ENCODE measurements around the gene CELSR1. TPM values are rescaled to one million over a fixed set of nuclear protein-coding genes. Genes with fewer than 3 reads are reported as not detected.

Gene CELSR1
- total RNA-seq, 1 donor from 2014 or later, result 27.9 TPM

DNA sequence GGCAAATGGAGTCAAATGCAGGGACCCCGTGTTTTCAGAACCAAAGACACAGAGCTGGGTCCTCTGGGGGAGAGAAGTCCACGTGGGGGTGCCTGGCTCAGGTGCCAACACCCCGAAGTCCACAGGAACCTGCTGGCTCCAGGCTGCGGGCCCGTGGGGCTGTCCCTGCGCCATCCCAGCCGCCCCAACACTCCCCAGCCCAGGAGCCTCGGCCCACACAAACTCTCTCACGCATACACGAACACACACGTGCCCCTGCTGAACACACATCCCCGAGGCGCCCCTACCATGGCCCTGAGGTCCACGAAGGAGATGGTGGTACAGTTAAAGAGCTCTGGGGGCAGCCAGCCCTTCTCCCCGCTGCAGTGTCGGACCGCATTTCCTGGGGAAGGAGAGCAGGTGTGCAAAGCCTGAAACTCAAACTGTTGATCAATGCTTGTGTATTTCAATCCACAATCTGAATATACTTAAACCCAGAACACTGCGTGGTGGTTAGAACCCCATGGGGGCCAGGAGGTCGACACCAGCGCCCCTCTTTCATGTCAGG is 147.2 kb downstream of the CELSR1 start:
- H3K27ac Mint-ChIP-seq (ENCODE audit: unreplicated experiment), result peak overlapping the region; percentile 96
- TF ChIP-seq, protein P1, sequence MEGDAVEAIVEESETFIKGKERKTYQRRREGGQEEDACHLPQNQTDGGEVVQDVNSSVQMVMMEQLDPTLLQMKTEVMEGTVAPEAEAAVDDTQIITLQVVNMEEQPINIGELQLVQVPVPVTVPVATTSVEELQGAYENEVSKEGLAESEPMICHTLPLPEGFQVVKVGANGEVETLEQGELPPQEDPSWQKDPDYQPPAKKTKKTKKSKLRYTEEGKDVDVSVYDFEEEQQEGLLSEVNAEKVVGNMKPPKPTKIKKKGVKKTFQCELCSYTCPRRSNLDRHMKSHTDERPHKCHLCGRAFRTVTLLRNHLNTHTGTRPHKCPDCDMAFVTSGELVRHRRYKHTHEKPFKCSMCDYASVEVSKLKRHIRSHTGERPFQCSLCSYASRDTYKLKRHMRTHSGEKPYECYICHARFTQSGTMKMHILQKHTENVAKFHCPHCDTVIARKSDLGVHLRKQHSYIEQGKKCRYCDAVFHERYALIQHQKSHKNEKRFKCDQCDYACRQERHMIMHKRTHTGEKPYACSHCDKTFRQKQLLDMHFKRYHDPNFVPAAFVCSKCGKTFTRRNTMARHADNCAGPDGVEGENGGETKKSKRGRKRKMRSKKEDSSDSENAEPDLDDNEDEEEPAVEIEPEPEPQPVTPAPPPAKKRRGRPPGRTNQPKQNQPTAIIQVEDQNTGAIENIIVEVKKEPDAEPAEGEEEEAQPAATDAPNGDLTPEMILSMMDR (IDR thresholded peaks at IDR 0.05), result no peak
- peaks cover 4% of the 10 kb centered on the region for H3K36me3 Mint-ChIP-seq (ENCODE audit: low read depth)
- H3K9me3 Mint-ChIP-seq (ENCODE audit: low read depth), result no peaks in the 10 kb centered on the region
- H3K27me3 Mint-ChIP-seq (ENCODE audit: low read depth), result no peaks in the 10 kb centered on the region
- peak overlapping the region; percentile 64 for H3K4me3 Mint-ChIP-seq (ENCODE audit: unreplicated experiment)
- DNase-seq (ENCODE audit: low spot score), result peak; percentile 83
- H3K4me1 Mint-ChIP-seq (ENCODE audit: low read depth), result peaks cover 17% of the 10 kb centered on the region

DNA sequence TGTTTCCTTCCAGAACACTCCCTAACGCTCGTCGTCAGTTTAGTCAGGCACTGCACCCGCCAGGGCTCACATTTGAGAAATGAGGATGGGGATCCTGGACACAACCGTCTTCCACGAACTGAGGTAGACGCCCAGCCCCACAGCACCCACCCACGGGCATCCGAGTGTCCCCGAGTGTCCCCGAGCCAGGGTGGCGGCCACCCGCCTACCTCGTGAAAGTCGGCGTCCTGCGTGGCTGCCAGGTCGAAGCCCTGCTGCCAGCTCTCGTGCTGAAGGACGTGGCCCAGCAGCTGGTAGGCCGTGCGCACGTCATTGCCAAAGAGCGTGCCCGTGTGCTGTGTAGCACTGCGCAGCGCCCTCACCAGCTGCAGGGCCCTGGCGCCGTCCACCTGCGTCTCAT is 148.3 kb downstream of the CELSR1 start:
- Mint-ChIP-seq H3K27ac (ENCODE audit: unreplicated experiment) (no peak overlapping the region), H3K27me3 (ENCODE audit: low read depth) (no peaks in the 10 kb centered on the region), H3K4me1 (ENCODE audit: low read depth) (peaks cover 17% of the 10 kb centered on the region), H3K4me3 (ENCODE audit: unreplicated experiment) (no peak overlapping the region), H3K9me3 (ENCODE audit: low read depth) (no peaks in the 10 kb centered on the region), H3K36me3 (ENCODE audit: low read depth) (peaks cover 4% of the 10 kb centered on the region)
- DNase-seq (ENCODE audit: low spot score), result peak; percentile 91
- TF ChIP-seq, protein P1 (IDR thresholded peaks at IDR 0.05), result no peak

DNA sequence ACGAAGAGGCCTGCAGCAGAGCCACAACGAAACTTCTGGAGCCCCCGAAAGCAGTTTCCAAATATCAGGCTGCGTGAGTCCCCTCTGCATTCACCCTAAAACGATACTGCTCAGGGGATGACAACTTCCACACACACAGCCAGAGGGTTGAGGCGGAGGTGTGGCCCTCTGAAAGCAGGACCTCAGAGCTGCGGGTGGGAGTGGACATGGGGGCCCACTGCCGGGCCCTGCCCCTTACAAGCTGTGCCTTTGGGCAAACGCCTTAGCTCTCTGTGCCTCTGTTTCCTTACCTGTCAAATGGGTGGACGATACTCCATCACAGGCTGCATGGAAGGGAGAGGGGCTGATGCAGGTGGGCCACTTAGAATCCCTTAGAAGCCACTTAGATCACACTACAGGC is 148.8 kb downstream of the CELSR1 start:
- peak; percentile 59 for DNase-seq (ENCODE audit: low spot score)
- no peak overlapping the region for H3K4me3 Mint-ChIP-seq (ENCODE audit: unreplicated experiment)
- no peak overlapping the region for H3K27ac Mint-ChIP-seq (ENCODE audit: unreplicated experiment)
- H3K4me1 Mint-ChIP-seq (ENCODE audit: low read depth), result peaks cover 17% of the 10 kb centered on the region
- H3K9me3 Mint-ChIP-seq (ENCODE audit: low read depth), result no peaks in the 10 kb centered on the region
- H3K27me3 Mint-ChIP-seq (ENCODE audit: low read depth), result no peaks in the 10 kb centered on the region
- H3K36me3 Mint-ChIP-seq (ENCODE audit: low read depth), result peaks cover 2% of the 10 kb centered on the region
- TF ChIP-seq, protein P1 (IDR thresholded peaks at IDR 0.05), result no peak

DNA sequence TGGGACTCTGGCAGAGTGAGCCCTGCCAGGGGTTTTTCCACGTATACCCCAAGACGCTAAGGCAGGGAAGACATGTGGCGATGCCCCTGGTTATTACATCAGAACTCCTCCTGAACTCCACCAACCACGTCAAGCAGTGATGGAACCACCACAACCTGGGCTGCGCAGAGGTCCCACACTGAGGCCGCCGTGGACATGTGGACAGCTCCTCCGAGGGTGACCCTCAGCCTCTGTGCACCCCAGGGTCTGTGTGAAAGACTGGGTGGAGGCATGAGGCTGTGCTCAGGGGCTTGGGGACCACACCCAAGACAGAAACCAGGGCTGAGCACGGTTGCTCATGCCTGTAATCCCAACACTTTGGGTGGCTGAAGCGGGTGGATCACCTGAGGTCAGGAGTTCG is 149.7 kb downstream of the CELSR1 start:
- H3K27me3 Mint-ChIP-seq (ENCODE audit: low read depth), result no peaks in the 10 kb centered on the region
- TF ChIP-seq, protein P1 (IDR thresholded peaks at IDR 0.05), result no peak
- no peak overlapping the region for H3K4me3 Mint-ChIP-seq (ENCODE audit: unreplicated experiment)
- H3K36me3 Mint-ChIP-seq (ENCODE audit: low read depth), result peaks cover 5% of the 10 kb centered on the region
- no peaks in the 10 kb centered on the region for H3K9me3 Mint-ChIP-seq (ENCODE audit: low read depth)
- peaks cover 17% of the 10 kb centered on the region for H3K4me1 Mint-ChIP-seq (ENCODE audit: low read depth)
- no peak overlapping the region for H3K27ac Mint-ChIP-seq (ENCODE audit: unreplicated experiment)
- peak; percentile 72 for DNase-seq (ENCODE audit: low spot score)

DNA sequence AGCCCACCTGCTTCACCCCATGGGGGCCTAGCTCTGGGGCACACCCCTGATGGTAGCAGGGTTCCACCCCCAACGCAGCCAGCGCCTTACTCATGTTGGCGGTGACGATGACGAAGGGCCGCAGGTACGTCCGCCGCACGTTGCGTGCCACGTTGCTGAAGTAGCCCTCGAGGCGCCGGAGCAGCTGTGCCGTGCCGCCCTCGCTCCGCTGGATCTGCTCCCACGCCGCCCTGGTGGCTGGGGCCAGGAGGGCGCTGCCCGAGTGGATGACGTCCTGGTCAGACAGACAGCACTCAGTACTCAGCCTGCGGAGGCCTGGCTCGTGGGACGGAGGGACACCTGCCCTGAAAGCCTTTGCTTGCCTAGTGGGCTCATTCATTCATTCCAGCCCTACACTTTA is 151.1 kb downstream of the CELSR1 start:
- Mint-ChIP-seq H3K36me3 (ENCODE audit: low read depth) (peaks cover 9% of the 10 kb centered on the region), H3K4me1 (ENCODE audit: low read depth) (peaks cover 15% of the 10 kb centered on the region), H3K9me3 (ENCODE audit: low read depth) (no peaks in the 10 kb centered on the region), H3K27ac (ENCODE audit: unreplicated experiment) (no peak overlapping the region), H3K27me3 (ENCODE audit: low read depth) (no peaks in the 10 kb centered on the region), H3K4me3 (ENCODE audit: unreplicated experiment) (no peak overlapping the region)
- no peak for DNase-seq (ENCODE audit: low spot score)
- TF ChIP-seq, protein P1 (IDR thresholded peaks at IDR 0.05), result peak; percentile 38
